HG03159 (cell line): Measurements from ENCODE around the gene CC2D1B.
"Not testable (repeated sequence)": the region's sequence is repeated elsewhere in the genome, so short reads cannot be mapped to it uniquely, and the experiment has no call there.

Experiments
- ATAC-seq: cut with Tn5 transposase; IDR thresholded peaks from one replicate; pipeline ENCODE4 v1.9.1; 2021; ENCODE audit warnings: mild to moderate bottlenecking, moderate library complexity; ENCODE audit not compliant: unreplicated experiment

CC2D1B gene

GRCh38 chr1:52365746-52366516 is at the start of gene CC2D1B:
TSS of gene CC2D1B (minus strand) at chr1:52366205. CDS start at chr1:52364620, 1,585 bp downstream.
- ATAC-seq, result peak; percentile 90

- no peak for ATAC-seq
These were observed 48.9 kb upstream of the CC2D1B start for GRCh38 chr1:52414942-52415341.

- ATAC-seq, result no peak
These were observed 47.5 kb upstream of the CC2D1B start for GRCh38 chr1:52413410-52413989.

GRCh38 chr1:52404975-52405338 is 39.0 kb upstream of the CC2D1B start:
- ATAC-seq, result no peak

GRCh38 chr1:52404116-52404974 is 38.3 kb upstream of the CC2D1B start, which contains the start of the genes ORC1 and PRPF38A:
TSS of gene ORC1 (minus strand) at chr1:52404423. CDS start at chr1:52402223, 2,200 bp downstream.
TSS of gene PRPF38A (plus strand) at chr1:52404602. CDS start at chr1:52404750, 148 bp downstream.
- peak; percentile 90 for ATAC-seq

- peak; percentile 42 for ATAC-seq
These were observed 37.6 kb upstream of the CC2D1B start for GRCh38 chr1:52403566-52404115.

GRCh38 chr1:52402860-52403240 is 36.8 kb upstream of the CC2D1B start:
- no peak for ATAC-seq

- ATAC-seq, result no peak
These were observed 34.1 kb upstream of the CC2D1B start for GRCh38 chr1:52400131-52400530.

GRCh38 chr1:52399629-52400028 is 33.6 kb upstream of the CC2D1B start:
- no peak for ATAC-seq

GRCh38 chr1:52393174-52393573 is 27.2 kb upstream of the CC2D1B start:
- ATAC-seq, result no peak

GRCh38 chr1:52386458-52386857 is 20.5 kb upstream of the CC2D1B start:
- ATAC-seq, result no peak

- ATAC-seq, result no peak
These were observed 19.4 kb upstream of the CC2D1B start for GRCh38 chr1:52385376-52385775.

- ATAC-seq, result not testable (repeated sequence)
These were observed 3.8 kb upstream of the CC2D1B start for GRCh38 chr1:52369851-52370250.

GRCh38 chr1:52368383-52369172 is 2.6 kb upstream of the CC2D1B start:
- ATAC-seq, result no peak

- ATAC-seq, result no peak
These were observed 1.3 kb upstream of the CC2D1B start for GRCh38 chr1:52367272-52367671.

GRCh38 chr1:52366517-52366827 is 467 bp upstream of the CC2D1B start:
- no peak for ATAC-seq

GRCh38 chr1:52365071-52365745 is 797 bp downstream of the CC2D1B start:
- ATAC-seq, result no peak

- ATAC-seq, result no peak
These were observed 1.7 kb downstream of the CC2D1B start for GRCh38 chr1:52364235-52364839.

- ATAC-seq, result no peak
These were observed 5.4 kb downstream of the CC2D1B start for GRCh38 chr1:52360595-52360968.
